ENCODE results near the gene RAPGEFL1. TPM values are rescaled to one million over a fixed set of nuclear protein-coding genes. Genes with fewer than 3 reads are reported as not detected.

RAPGEFL1 gene
- total and polyA plus RNA-seq, 10 of the 15 experiments (the other 5 are each of a cell fraction or from before 2014, with no cell fraction given) = 0.13 to 3.2 (median 1.5) TPM

DNA sequence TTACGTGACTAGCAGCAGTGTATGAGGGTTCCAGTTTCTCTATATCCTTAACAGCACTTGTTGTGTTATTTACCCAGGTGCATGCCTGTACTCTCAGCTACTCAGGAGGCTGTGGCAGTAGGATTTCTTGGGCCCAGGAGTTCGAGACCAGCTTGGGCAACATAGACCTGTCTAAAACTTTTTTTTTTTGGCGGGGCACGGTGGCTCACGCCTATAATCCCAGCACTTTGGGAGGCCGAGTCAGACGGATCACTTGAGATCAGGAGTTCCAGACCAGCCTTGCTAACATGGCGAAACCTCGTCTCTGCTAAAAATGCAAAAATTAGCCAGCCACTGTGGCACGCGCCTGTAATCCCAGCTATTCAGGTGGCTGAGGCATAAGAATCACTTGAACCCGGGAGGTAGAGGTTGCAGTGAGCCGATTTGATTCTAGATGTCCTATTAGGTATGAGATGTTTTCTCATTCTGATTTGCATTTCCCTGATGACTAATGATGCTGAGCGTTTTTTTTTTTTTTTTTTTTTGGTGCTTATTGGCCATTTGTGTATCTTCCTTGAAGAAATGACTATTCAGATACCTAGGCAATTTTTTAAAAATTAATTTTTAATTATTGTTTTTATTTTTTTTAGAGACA is 23.6 kb upstream of the RAPGEFL1 start:
- peak overlapping the region; percentile 82 for H3K27ac ChIP-seq (ENCODE audit: control insufficient read depth, insufficient read depth)
- ATAC-seq (peak; percentile 11; the same call in 1 of the 3 replicates), FAIRE-seq (no peak), DNase-seq (ENCODE audit: low read depth, low spot score) (no peak)
- POLR2A ChIA-PET = interaction anchor here (1.7 to 2.8 kb wide), 3 partner anchors 13 to 55 kb away, joined by 5 to 22 read pairs (median 7); partner anchors contain the start of gene CASC3
- SMC1A ChIA-PET (ENCODE audit: uncharacterized antibody, unreplicated experiment) = interaction anchor here (0.7 to 3.8 kb wide), 7 partner anchors 11 to 55 kb away, joined by 3 to 44 read pairs (median 4); no protein-coding TSS in a partner anchor
- no peak overlapping the region for H3K4me3 ChIP-seq
- 66% methylated on average over 14 of the region's 14 CpGs for WGBS (ENCODE audit: insufficient coverage, insufficient replicate concordance, low lambda C conversion rate, missing lambda C conversion rate)
- H3K4me2 ChIP-seq (ENCODE audit: control insufficient read depth, insufficient read depth) = peak overlapping the region; percentile 76
- BruUV-seq (replicated peaks) = no TSS peak
- H3K79me2 ChIP-seq (ENCODE audit: control insufficient read depth, insufficient read depth, low read length) = peaks cover 22% of the 10 kb centered on the region
- peaks cover 16% of the 10 kb centered on the region for H3K4me1 ChIP-seq (ENCODE audit: control insufficient read depth, insufficient read depth, low read length)
- H4K20me1 ChIP-seq (ENCODE audit: control insufficient read depth, insufficient read depth) = no peaks in the 10 kb centered on the region
- no peak overlapping the region; the same call in 1 of the 2 replicates for H3K9ac ChIP-seq (ENCODE audit: control insufficient read depth, insufficient read depth, low read length)
- intact Hi-C loops (cut with micrococcal nuclease; ENCODE audit: unreplicated experiment) = loop anchor here (5.0 kb wide), 1 partner anchor 41 kb away; no protein-coding TSS in a partner anchor
- no peaks in the 10 kb centered on the region for H3K9me3 ChIP-seq (replicated peaks; ENCODE audit: control insufficient read depth, insufficient read depth, low read length)
- RAD21 ChIA-PET (ENCODE audit: unreplicated experiment) = interaction anchor here (1.1 to 2.8 kb wide), 4 partner anchors 30 to 68 kb away, joined by 3 to 25 read pairs (median 4); partner anchors contain the start of gene MSL1
- peaks cover 3 to 11% of the 10 kb centered on the region in 2 experiments for H3K36me3 ChIP-seq (ENCODE audit: control insufficient read depth in 2 of 2, insufficient read depth in 2 of 2, low read length in 1 of 2)
- H3K27me3 ChIP-seq (replicated peaks in 1 of 2; ENCODE audit: control insufficient read depth in 2 of 2, insufficient read depth in 2 of 2, low read length in 1 of 2) = no peaks in the 10 kb centered on the region
- CTCF ChIA-PET = interaction anchor here (1.0 to 4.0 kb wide), 4 partner anchors 11 to 48 kb away, joined by 3 to 34 read pairs (median 22); no protein-coding TSS in a partner anchor
- H2AFZ ChIP-seq (ENCODE audit: control insufficient read depth, low read depth, low read length) = peak overlapping the region; percentile 54; the same call in 1 of the 2 replicates
- in situ Hi-C loops (cut with MboI) = no loop called here
- TF ChIP-seq ZBTB40 (IDR thresholded peaks at IDR 0.05; ENCODE audit: borderline replicate concordance) = no peak
- TF ChIP-seq HDAC2 (IDR thresholded peaks at IDR 0.05) = no peak
- TF ChIP-seq ZNF384 (IDR thresholded peaks at IDR 0.05; ENCODE audit: borderline replicate concordance, low read depth, low read length) = peak; percentile 29; the same call in 1 of the 2 replicates
- no peak for TF ChIP-seq MEF2A (IDR thresholded peaks at IDR 0.05; ENCODE audit: insufficient read depth, low read depth, low read length)
- TF ChIP-seq TCF3 (IDR thresholded peaks at IDR 0.05; ENCODE audit: borderline replicate concordance, insufficient read depth, low read depth, low read length) = no peak
- TF ChIP-seq CEBPB (IDR thresholded peaks at IDR 0.05; ENCODE audit: borderline replicate concordance in 1 of 2, low read depth in 2 of 2, low read length in 2 of 2) = no peak
- TF ChIP-seq, protein P1, sequence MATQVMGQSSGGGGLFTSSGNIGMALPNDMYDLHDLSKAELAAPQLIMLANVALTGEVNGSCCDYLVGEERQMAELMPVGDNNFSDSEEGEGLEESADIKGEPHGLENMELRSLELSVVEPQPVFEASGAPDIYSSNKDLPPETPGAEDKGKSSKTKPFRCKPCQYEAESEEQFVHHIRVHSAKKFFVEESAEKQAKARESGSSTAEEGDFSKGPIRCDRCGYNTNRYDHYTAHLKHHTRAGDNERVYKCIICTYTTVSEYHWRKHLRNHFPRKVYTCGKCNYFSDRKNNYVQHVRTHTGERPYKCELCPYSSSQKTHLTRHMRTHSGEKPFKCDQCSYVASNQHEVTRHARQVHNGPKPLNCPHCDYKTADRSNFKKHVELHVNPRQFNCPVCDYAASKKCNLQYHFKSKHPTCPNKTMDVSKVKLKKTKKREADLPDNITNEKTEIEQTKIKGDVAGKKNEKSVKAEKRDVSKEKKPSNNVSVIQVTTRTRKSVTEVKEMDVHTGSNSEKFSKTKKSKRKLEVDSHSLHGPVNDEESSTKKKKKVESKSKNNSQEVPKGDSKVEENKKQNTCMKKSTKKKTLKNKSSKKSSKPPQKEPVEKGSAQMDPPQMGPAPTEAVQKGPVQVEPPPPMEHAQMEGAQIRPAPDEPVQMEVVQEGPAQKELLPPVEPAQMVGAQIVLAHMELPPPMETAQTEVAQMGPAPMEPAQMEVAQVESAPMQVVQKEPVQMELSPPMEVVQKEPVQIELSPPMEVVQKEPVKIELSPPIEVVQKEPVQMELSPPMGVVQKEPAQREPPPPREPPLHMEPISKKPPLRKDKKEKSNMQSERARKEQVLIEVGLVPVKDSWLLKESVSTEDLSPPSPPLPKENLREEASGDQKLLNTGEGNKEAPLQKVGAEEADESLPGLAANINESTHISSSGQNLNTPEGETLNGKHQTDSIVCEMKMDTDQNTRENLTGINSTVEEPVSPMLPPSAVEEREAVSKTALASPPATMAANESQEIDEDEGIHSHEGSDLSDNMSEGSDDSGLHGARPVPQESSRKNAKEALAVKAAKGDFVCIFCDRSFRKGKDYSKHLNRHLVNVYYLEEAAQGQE (IDR thresholded peaks at IDR 0.05; ENCODE audit: low read depth, low read length) = no peak
- no peak for TF ChIP-seq PKNOX1 (IDR thresholded peaks at IDR 0.05)
- no peak for TF ChIP-seq BMI1 (IDR thresholded peaks at IDR 0.05; ENCODE audit: borderline replicate concordance)
- no peak for TF ChIP-seq E4F1 (IDR thresholded peaks at IDR 0.05; ENCODE audit: borderline replicate concordance, partially characterized antibody)
